GM12892 (cell line): ENCODE results near the gene STRADB.

Experiments used
- POLR2AphosphoS5 ChIP-seq: IDR thresholded peaks from 2 replicates; pipeline ENCODE4 v1.6.1; 2011; ENCODE audit warnings: low read depth, low read length, control low read depth
- TAF1 ChIP-seq: IDR thresholded peaks from 2 replicates; pipeline ENCODE4 v1.6.1; 2011; ENCODE audit warnings: low read depth, mild to moderate bottlenecking, control low read depth, low read length, borderline replicate concordance

DNA sequence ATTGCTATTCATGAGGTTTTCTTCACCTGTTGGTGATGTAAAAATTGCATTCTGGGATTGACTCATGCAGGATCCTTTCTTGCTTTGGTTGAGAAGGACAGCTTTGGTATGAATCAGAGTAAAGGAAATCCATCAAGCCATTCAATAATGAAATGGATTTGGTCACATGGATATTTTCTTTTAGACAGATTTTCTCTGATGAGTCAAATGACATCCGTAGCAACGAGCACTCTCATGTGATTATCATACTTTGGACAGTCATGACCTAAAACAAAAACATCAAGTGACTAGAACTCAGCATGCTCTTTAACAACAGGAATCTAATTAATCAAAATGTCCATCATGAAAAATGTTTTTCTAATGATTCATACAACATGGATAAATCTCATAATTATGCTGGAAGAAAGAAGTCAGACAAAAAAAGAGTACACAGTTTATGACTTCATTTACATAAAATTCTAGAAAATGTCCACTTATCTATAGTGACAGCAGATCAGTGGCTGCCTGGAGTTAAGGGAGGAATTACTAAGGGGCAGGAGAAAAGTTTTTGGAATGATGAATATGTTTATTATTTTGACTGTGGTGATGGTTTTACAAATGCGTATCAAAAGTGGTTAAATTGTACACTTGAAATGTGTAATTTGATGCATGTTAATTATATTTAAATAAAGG is 31.0 kb upstream of the STRADB start:
- no peak for TF ChIP-seq POLR2AphosphoS5
- no peak for TF ChIP-seq TAF1
